ENCODE data around the gene GPR176.

GPR176 gene

GRCh38 chr15:39946862-39947261 lies 26.8 kb upstream of the GPR176 start:
- DNase-seq (ENCODE audit: low read depth) = no peak
- H3K4me3 ChIP-seq (ENCODE audit: low read depth, low read length) = no peak overlapping the region
- TF ChIP-seq CTCF (conservative IDR thresholded peaks at IDR 0.05; ENCODE audit: low read depth, low read length) = no peak

GRCh38 chr15:39944726-39945125 lies 24.7 kb upstream of the GPR176 start:
- peak; percentile 57 for DNase-seq (ENCODE audit: low read depth)
- TF ChIP-seq CTCF (conservative IDR thresholded peaks at IDR 0.05; ENCODE audit: low read depth, low read length) = no peak
- no peak overlapping the region for H3K4me3 ChIP-seq (ENCODE audit: low read depth, low read length)

- H3K4me3 ChIP-seq (ENCODE audit: low read depth, low read length) = no peak overlapping the region
- TF ChIP-seq CTCF (conservative IDR thresholded peaks at IDR 0.05; ENCODE audit: low read depth, low read length) = no peak
These were observed 22.7 kb upstream of the GPR176 start for GRCh38 chr15:39942753-39943150.

GRCh38 chr15:39942101-39942752 lies 22.2 kb upstream of the GPR176 start:
- no peak overlapping the region for H3K4me3 ChIP-seq (ENCODE audit: low read depth, low read length)
- TF ChIP-seq CTCF (conservative IDR thresholded peaks at IDR 0.05; ENCODE audit: low read depth, low read length) = no peak
- peak; percentile 79 for DNase-seq (ENCODE audit: low read depth)

More at GRCh38 chr15:39942753-39943150, 22.7 kb upstream of the GPR176 start:
- no peak for DNase-seq (ENCODE audit: low read depth)

GRCh38 chr15:39939487-39940452 lies 19.7 kb upstream of the GPR176 start:
- no peak overlapping the region for H3K4me3 ChIP-seq (ENCODE audit: low read depth, low read length)
- TF ChIP-seq CTCF (conservative IDR thresholded peaks at IDR 0.05; ENCODE audit: low read depth, low read length) = no peak
- peak; percentile 50 for DNase-seq (ENCODE audit: low read depth)

GRCh38 chr15:39937696-39938095 lies 17.6 kb upstream of the GPR176 start:
- no peak overlapping the region for H3K4me3 ChIP-seq (ENCODE audit: low read depth, low read length)
- DNase-seq (ENCODE audit: low read depth) = no peak
- no peak for TF ChIP-seq CTCF (conservative IDR thresholded peaks at IDR 0.05; ENCODE audit: low read depth, low read length)

All from choroid plexus epithelial cell (primary cell).